Measurements from ENCODE around the gene AKT2.

DNA sequence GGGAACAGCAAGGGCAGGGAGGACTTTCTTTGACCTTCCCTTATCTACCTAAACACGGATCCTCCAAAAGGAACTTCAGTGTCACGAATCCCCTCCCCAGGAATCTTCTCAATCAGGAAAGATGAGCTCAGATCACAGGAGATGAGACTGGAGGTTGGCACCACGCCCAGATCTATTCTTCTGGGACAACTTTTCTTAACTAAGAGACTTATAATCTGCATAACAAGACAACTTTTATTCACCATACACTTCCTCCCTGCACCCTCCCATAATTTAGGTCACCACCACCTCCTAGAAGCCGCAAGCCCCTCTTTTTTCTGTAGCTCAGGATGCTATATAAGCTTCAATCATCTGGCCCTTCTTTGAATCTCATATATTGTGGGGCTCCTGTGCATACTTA, 19.2 kb upstream of the AKT2 start:
- TF ChIP-seq, protein P1, sequence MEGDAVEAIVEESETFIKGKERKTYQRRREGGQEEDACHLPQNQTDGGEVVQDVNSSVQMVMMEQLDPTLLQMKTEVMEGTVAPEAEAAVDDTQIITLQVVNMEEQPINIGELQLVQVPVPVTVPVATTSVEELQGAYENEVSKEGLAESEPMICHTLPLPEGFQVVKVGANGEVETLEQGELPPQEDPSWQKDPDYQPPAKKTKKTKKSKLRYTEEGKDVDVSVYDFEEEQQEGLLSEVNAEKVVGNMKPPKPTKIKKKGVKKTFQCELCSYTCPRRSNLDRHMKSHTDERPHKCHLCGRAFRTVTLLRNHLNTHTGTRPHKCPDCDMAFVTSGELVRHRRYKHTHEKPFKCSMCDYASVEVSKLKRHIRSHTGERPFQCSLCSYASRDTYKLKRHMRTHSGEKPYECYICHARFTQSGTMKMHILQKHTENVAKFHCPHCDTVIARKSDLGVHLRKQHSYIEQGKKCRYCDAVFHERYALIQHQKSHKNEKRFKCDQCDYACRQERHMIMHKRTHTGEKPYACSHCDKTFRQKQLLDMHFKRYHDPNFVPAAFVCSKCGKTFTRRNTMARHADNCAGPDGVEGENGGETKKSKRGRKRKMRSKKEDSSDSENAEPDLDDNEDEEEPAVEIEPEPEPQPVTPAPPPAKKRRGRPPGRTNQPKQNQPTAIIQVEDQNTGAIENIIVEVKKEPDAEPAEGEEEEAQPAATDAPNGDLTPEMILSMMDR (IDR thresholded peaks at IDR 0.05) = no peak
- TF ChIP-seq POLR2AphosphoS5 (IDR thresholded peaks at IDR 0.05) (no peak), POLR2A (IDR thresholded peaks at IDR 0.05) (no peak), EP300 (IDR thresholded peaks at IDR 0.05) (no peak)
